Transverse colon (tissue), 4 donors: ENCODE results near the gene EGLN1.

Source experiments
- CTCF ChIP-seq, 5 experiments: fragments of 200-600 bp in 3 of 5; fragments of 450-650 bp in 2 of 5; sonication (generic) in 3 of 5; IDR thresholded peaks; 1 replicate in 2 of 5; 2 replicates in 3 of 5; pipeline ENCODE4 v1.5.1; 2016 to 2017; ENCODE audit warnings: antibody characterized with exemption in 5 of 5, inconsistent platforms in 3 of 5, mild to moderate bottlenecking in 2 of 5, moderate library complexity in 1 of 5
- EP300 ChIP-seq: sonication (generic); formaldehyde crosslinking; IDR thresholded peaks from one replicate; pipeline ENCODE4 v1.6.1; 2017; ENCODE audit warnings: antibody characterized with exemption, low read depth
- POLR2A ChIP-seq: fragments of 450-650 bp; IDR thresholded peaks from one replicate; pipeline ENCODE4 v1.6.1; 2016; ENCODE audit warnings: antibody characterized with exemption, mild to moderate bottlenecking, moderate library complexity
- POLR2AphosphoS5 ChIP-seq, 3 donors: sonication (generic); formaldehyde crosslinking; IDR thresholded peaks; one replicate each; pipeline ENCODE4 v1.6.1; 2016; ENCODE audit warnings: antibody characterized with exemption in 3 of 3

- TF ChIP-seq CTCF (IDR thresholded peaks at IDR 0.05): no peak
- no peak for TF ChIP-seq EP300
- no peak for TF ChIP-seq POLR2AphosphoS5 (IDR thresholded peaks at IDR 0.05)
- TF ChIP-seq POLR2A: no peak
Measured at GRCh38 chr1:231411036-231411531, 11.0 kb downstream of the EGLN1 start.
